Activated T-cell treated with anti-CD3 and anti-CD28 coated beads for 24 hours (primary cell): Measurements from ENCODE around the gene ZNF20.
"Not testable (repeated sequence)": the region's sequence is repeated elsewhere in the genome, so short reads cannot be mapped to it uniquely, and the experiment has no call there.

ENCODE experiments used
- DNase-seq: peaks from one replicate; pipeline ENCODE4 v3.0.0-alpha.2; 2020; ENCODE audit warnings: low read depth

The ZNF20 gene

DNA sequence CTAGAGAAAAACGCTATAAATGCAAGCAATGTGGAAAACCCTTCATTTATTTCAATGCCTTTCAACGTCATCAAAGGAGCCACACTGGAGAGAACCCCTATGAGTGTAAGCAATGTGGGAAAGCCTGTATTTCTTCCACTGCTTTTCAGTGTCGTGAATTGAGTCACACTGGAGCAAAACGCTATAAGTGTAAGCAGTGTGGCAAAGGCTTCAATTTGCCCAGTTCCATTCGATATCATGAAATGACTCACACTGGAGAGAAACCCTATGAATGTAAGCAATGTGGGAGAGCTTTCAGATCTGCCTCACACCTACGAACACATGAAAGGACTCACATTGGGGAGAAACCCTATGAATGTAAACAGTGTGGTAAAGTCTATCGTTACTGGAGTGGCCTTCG is 27.4 kb downstream of the ZNF20 start:
- DNase-seq: peak; percentile 16

DNA sequence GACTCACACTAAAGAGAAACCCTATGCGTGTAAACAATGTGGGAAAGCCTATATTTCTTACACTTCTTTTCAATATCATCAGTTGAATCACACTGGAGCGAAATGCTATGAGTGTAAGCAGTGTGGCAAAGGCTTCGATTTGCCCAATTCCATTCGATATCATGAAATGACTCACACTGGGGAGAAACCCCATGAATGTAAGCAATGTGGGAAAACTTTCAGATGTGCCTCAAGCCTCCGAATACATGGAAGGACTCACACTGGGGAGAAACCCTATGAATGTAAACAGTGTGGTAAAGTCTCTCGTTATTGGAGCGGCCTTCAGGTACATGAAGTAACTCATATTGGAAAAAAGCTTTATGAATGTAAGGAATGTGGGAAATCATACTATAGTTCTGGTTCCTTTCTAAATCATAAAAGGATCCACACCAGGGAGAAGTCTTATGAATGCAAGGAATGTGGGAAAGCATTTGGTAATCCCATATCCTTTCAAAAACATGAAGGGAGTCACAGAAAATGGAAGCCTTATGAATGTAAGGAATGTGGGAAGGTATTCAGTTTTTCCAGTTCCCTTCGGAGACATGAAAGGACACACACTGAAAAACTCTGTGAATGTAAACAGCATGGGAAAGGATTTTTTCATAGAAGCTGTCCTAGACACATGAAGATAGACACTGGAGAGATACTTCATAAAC is 28.1 kb downstream of the ZNF20 start:
- DNase-seq: no peak

DNA sequence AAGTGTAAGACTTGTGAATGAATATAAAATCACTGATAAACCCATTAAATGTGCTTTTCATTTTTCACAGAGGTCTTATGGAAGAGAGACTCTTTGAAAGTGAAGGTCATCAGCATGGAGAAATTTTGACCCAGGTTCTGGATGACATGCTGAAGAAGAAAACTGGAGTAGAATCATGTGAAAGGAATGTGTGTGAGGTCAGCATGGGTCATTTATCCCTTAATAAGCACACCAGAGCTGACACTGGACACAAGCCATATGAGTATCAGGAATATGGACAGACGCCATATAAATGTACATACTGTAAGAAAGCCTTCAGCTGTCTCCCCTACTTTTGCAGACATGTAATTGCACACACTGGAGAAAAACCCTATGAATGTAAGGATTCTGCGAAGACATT is 29.0 kb downstream of the ZNF20 start:
- no peak for DNase-seq

DNA sequence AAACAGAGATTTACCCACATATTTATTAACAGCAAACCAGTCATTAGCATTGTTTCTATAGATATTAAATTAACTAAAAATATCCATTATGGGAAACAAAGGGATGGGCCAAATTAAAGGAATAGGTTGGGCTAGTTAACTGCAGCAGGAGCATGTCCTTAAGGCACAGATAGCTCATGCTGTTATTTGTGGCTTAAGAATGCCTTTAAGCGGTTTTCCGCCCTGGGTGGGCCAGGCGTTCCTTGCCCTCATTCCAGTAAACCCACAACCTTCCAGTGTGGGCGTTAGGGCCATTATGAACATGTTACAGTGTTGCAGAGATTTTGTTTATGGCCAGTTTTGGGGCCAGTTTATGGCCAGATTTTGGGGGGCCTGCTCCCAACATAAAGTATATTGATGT is 36.2 kb downstream of the ZNF20 start:
- not testable (repeated sequence) for DNase-seq

DNA sequence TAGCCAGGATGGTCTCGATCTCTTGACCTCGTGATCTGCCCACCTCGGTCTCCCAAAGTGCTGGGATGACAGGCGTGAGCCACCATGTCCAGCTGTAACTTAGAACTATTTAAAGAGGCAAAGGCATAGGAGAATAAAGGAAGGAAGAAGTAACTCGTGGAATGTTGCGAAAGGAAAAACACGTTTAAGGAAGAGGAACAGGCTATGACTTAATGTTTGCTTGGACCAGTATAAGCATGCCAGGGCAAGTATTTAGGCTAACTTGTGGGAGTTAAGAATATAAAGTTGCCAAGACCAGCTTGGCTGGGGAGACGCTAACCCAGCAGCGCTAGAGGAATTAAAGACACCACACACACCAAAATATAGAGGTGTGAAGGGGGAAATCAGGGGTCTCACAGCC is 42.1 kb downstream of the ZNF20 start:
- DNase-seq: no peak

DNA sequence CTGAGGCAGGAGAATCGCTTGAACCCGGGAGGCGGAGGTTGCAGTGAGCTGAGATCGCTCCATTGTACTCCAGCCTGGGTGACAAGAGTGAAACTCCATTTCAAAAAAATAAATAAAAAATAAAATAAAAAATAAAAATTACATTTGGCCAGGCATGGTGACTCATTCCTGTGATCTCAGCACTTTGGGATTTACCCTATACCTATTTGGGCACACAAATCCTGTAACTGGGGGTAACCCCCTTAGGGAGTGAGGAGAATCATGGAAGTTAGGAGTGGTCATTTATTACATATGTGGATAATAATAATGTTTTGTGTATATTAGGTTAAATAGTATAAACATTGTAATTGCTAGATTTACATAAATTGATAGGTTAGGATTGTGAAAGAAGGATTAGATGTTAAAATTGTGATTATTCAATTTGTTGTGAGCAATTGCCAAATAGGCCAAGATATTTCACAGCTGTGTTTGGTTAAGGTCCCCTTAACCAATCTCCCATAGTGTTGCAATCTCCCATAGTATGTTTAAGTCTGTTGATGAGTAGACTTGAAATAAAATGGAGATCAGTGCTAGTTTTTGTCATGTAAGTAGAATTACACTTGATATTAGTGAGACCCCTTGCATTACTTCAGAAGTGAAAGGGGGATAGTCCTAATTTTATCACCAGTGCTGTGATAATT is 44.9 kb downstream of the ZNF20 start:
- no peak for DNase-seq

DNA sequence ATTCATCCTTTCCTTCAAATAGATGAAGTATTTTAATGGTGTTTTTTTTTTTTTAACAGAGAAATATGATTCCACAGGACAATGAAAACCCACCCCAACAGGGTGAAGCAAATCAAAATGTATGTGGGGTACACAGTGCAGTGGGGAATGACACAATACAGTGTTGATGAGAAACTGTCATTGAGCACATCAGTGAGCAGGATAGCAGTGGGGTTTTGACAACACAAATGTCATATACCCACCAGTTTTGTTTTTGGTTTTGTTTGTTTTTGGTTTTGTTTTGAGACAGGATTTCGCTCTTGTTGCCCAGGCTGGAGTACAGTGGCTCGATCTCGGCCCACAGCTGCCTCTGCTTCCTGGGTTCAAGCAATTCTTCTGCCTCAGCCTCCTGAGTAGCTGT is 46.4 kb downstream of the ZNF20 start:
- no peak for DNase-seq

DNA sequence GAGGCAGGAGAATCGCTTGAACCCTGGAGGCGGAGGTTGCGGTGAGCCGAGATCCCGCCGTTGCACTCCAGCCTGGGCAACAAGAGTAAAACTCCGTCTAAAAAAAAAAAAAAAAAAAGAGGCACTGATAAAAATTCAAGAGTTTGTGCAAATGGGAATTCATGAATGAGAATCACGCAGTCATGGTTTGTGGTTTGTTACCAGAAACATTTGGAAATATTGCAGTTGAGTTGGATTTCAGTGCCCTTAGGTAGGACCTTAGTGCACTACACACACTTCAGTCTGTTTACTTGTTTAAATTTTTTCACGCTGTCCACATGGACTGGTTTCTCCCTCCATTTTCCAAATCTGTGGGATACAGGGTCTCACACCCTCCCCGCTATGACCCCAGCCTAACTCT is 47.2 kb downstream of the ZNF20 start:
- DNase-seq: no peak

DNA sequence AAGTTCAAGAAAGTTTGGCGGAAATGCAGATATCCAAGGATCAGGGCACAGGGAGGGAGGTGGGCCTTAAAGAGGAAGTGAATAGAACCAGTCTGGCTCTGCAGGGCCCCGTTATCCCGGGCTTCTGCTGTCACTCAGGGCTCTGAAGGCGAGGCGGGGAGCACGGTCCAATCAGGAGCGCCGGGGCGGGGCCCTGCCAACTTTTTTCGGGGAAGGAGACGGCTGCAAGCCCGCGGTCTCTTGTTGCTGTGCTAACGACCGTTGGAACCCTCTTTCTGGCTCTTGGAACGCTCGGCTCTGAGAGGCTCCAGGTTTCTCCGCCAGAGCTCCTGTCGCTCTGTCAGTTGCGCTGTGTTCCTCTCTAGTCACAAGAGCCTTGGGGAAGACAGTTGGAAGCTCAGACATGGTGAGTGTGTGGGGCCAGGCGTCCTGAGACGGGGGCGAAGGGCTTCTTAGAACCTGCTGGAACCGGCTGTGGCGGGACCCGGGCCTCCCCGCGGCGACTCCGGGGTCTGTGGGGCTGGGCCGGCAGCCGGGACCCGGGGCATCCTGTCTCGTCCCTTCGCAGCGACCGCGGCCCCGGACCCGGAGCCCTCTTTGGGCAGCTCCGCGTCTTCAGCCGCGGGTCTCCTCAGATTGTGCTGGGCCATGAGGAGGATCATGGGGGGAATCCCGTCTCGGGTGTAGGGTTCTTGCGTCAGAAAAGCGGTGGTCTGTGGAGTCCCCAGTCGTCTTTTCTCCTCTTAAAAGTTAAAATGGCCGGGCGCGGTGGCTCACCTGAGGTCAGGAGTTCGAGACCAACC is 47.9 kb downstream of the ZNF20 start:
- peak; percentile 61 for DNase-seq

DNA sequence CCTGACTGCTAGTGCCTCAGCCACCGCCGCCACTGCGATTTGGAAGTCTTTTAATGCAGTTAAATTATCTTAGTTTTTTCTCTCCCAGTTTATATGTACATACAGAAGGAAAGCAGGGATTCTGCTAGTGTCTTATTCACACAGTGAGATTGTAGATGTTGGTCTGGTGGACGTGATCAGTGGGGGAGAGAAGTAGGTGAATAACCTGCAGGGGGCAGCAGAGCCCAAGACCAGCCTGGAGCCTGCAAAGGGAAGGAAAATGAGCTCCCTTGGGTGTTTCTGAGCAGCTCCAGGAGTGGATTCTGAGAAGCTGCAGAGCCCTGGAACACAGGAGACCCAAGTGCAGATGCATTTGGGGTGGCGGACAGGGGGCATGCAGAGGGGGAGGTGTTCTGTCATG is 49.3 kb downstream of the ZNF20 start:
- DNase-seq: peak; percentile 54

DNA sequence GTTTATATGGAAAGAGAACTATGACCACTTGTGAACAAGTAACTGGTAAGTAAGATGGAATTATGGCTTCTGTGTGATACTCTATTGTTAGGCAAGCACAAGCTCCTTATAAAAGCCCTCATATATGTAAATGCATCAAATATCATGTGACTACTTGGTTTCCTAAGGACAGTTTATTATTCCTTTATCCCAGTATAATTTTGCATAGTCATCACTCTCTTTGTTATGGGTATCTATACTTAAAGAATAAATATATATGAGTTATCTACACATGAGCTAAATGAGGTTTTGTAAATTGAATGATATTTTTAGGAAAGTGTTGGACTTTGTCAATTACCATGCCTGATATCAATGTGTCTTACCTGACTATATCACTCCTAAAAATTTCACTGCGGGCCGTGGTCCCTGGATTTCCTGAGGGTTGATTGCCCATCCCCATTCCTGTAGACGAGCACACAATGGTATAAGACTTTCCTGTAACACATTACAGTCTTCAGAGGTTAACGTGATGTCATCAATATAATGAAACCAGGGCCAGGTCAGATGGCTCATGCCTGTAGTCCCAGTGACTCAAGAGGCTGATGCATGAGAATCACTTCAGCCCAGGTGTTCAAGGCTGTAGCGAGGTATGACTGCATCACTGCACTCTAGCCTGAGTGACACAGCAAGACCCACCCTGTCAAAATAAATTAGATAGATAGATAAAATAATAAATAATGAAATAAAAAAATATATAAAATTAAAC is 54.9 kb downstream of the ZNF20 start:
- no peak for DNase-seq

DNA sequence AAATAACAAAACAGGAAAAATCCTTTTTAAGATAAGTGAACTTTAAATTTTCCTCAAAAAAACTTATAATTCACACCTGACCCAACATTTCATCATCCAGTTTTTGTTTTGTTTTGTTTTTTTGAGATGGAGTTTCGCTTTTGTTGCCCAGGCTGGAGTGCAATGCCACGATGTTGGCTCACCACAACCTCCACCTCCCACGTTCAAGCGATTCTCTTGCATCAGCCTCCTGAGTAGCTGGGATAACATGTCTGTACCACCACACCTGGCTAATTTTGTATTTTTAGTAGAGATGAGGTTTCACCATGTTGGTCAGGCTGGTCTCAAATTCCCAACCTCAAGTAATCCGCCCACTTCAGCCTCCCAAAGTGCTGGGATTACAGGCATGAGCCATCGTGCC is 56.8 kb downstream of the ZNF20 start:
- not testable (repeated sequence) for DNase-seq
